B cell (primary cell): Measurements from ENCODE around the gene MYO19. TPM values are rescaled to one million over a fixed set of nuclear protein-coding genes. Genes with fewer than 3 reads are reported as not detected.

Source experiments
- ATAC-seq: fragments of 200-7000 bp; cut with Tn5 transposase; one replicate; pipeline ENCODE4 v1.10.0; 2021; ENCODE audit warnings: low read depth, mild to moderate bottlenecking, moderate number of reproducible peaks, moderate library complexity
- CTCF ChIA-PET: fragments of 350-600 bp; sonication (Branson Sonifier 250); formaldehyde crosslinking; loops from one replicate; lab custom pipeline; 2021; ENCODE audit warnings: antibody characterized with exemption, inconsistent platforms; lab: Charles Lee
- POLR2A ChIA-PET: fragments of 350-600 bp; sonication (Branson Sonifier 250); formaldehyde crosslinking; loops from one replicate; lab custom pipeline; 2021; ENCODE audit warnings: antibody characterized with exemption; lab: Charles Lee
- DNase-seq: peaks from one replicate; pipeline ENCODE4 v3.0.0; 2013
- H2AFZ ChIP-seq: 2 replicates; pipeline ENCODE4 v1.6.1; 2012; ENCODE audit warnings: mild to moderate bottlenecking, low read depth, low read length; ENCODE audit not compliant: insufficient read depth, poor library complexity, severe bottlenecking
- H3K27ac ChIP-seq, 2 donors: 1 replicate in 1 of 2; 2 replicates in 1 of 2; pipeline ENCODE4 v1.5.1; 2012 to 2013; ENCODE audit warnings: low read length in 2 of 2, mild to moderate bottlenecking in 2 of 2, moderate library complexity in 1 of 2
- H3K27me3 ChIP-seq, 4 experiments: fragments of 200-600 bp in 1 of 4; sonication (generic) in 1 of 4; replicated peaks in 1 of 4; 1 replicate in 2 of 4; 2 replicates in 2 of 4; pipeline versions ENCODE4 v1.6.1 to v1.7.0; 2013 to 2016; ENCODE audit warnings: low read length in 3 of 4, mild to moderate bottlenecking in 2 of 4, mixed read lengths in 1 of 4, moderate library complexity in 1 of 4; ENCODE audit not compliant: insufficient read depth in 4 of 4, control insufficient read depth in 3 of 4; ENCODE audit errors: control extremely low read depth in 1 of 4
- H3K36me3 ChIP-seq, 2 experiments: replicated peaks in 1 of 2; 1 replicate in 1 of 2; 2 replicates in 1 of 2; pipeline versions ENCODE4 v1.6.1 to v1.7.1; 2013; ENCODE audit warnings: low read length in 1 of 2; ENCODE audit not compliant: insufficient read depth in 2 of 2, control insufficient read depth in 1 of 2; ENCODE audit errors: control extremely low read depth in 1 of 2, extremely low read depth in 1 of 2
- H3K4me1 ChIP-seq, 2 donors: fragments of 200-600 bp in 1 of 2; sonication (generic) in 1 of 2; 1 replicate in 1 of 2; 2 replicates in 1 of 2; pipeline versions ENCODE4 v1.5.1 to v1.6.1; 2013 to 2017; ENCODE audit warnings: low read length in 2 of 2; ENCODE audit not compliant: control insufficient read depth in 2 of 2, insufficient read depth in 2 of 2
- H3K4me2 ChIP-seq: replicated peaks from 2 replicates; pipeline ENCODE3; 2012; ENCODE audit warnings: mild to moderate bottlenecking, low read depth, low read length; ENCODE audit not compliant: poor library complexity, severe bottlenecking
- H3K4me3 ChIP-seq, 5 experiments: fragments of 200-600 bp in 1 of 5; sonication (generic) in 1 of 5; 1 replicate in 3 of 5; 2 replicates in 2 of 5; pipeline versions ENCODE4 v1.5.1 to v1.7.0; 2011 to 2016; ENCODE audit warnings: low read length in 4 of 5, mild to moderate bottlenecking in 4 of 5, low read depth in 2 of 5, control low read depth in 1 of 5, moderate library complexity in 1 of 5; ENCODE audit not compliant: insufficient read depth in 1 of 5; ENCODE audit errors: control extremely low read depth in 1 of 5, extremely low read depth in 1 of 5
- H3K79me2 ChIP-seq: fragments of 200-600 bp; sonication (generic); one replicate; pipeline ENCODE4 v1.6.0; 2016; ENCODE audit warnings: low read length; ENCODE audit not compliant: control insufficient read depth, insufficient read depth
- H3K9ac ChIP-seq: fragments of 200-600 bp; sonication (generic); 2 replicates; pipeline ENCODE4 v1.6.1; 2017; ENCODE audit warnings: mild to moderate bottlenecking, low read length, moderate library complexity
- H3K9me3 ChIP-seq, 3 donors: one replicate each; pipeline versions ENCODE4 v1.6.1 to v1.7.1; 2013; ENCODE audit warnings: low read length in 2 of 3; ENCODE audit not compliant: control insufficient read depth in 2 of 3, insufficient read depth in 1 of 3; ENCODE audit errors: control extremely low read depth in 1 of 3
- H4K20me1 ChIP-seq: 2 replicates; pipeline ENCODE4 v1.6.0; 2012; ENCODE audit warnings: mild to moderate bottlenecking, low read length; ENCODE audit not compliant: insufficient read depth, control insufficient read depth, poor library complexity, severe bottlenecking
- H3K27ac Mint-ChIP-seq: one replicate; pipeline ENCODE4 v1.8.0; 2021; ENCODE audit warnings: mixed read lengths
- H3K27me3 Mint-ChIP-seq: one replicate; pipeline ENCODE4 v1.8.0; 2021; ENCODE audit warnings: mixed read lengths
- H3K4me1 Mint-ChIP-seq: one replicate; pipeline ENCODE4 v1.8.0; 2021; ENCODE audit warnings: mixed read lengths
- H3K4me3 Mint-ChIP-seq: one replicate; pipeline ENCODE4 v1.8.0; 2021; ENCODE audit warnings: mixed read lengths
- H3K9me3 Mint-ChIP-seq: one replicate; pipeline ENCODE4 v1.8.0; 2022; ENCODE audit warnings: mixed read lengths; ENCODE audit not compliant: insufficient read depth
- EZH2 ChIP-seq: IDR thresholded peaks from 2 replicates; pipeline ENCODE4 v1.6.1; 2012; ENCODE audit warnings: borderline replicate concordance, low read depth, mild to moderate bottlenecking, moderate library complexity, low read length; ENCODE audit not compliant: insufficient read depth, poor library complexity, severe bottlenecking
- WGBS: methylation state at CpG from one replicate; pipeline ENCODE4 v1.1.5; 2013; ENCODE audit warnings: missing lambda C conversion rate; ENCODE audit not compliant: insufficient coverage; 5-methylcytosine and 5-hydroxymethylcytosine counted together
- intact Hi-C: fragments of 100-400 bp; cut with micrococcal nuclease; formaldehyde crosslinking; loops from one replicate; pipeline ENCODE4 v1.10.0; 2022
- polyA plus RNA-seq: library from polyadenylated mRNA; depleted of rRNA; stranded (reverse); fragments of >200 nt; gene quantifications from 2 replicates; pipeline ENCODE4 v1.2.3, GENCODE V29; 2012
- total RNA-seq, 2 donors: library from RNA; stranded (reverse); fragments of 120-200 nt in 1 of 2; gene quantifications; 1 replicate in 1 of 2; 2 replicates in 1 of 2; pipeline versions ENCODE4 v1.2.3 to v1.2.4, GENCODE V29; 2013 to 2022
- TF ChIP-seq, protein P1 (sequence below): fragments of 200-600 bp; IDR thresholded peaks from one replicate; pipeline ENCODE4 v1.8.0; 2022; ENCODE audit warnings: antibody characterized with exemption, mild to moderate bottlenecking

The MYO19 gene
- total and polyA plus RNA-seq, 2 donors (not counting 1 experiment from before 2014, with no cell fraction given) = 65.7 to 88.7 TPM

DNA sequence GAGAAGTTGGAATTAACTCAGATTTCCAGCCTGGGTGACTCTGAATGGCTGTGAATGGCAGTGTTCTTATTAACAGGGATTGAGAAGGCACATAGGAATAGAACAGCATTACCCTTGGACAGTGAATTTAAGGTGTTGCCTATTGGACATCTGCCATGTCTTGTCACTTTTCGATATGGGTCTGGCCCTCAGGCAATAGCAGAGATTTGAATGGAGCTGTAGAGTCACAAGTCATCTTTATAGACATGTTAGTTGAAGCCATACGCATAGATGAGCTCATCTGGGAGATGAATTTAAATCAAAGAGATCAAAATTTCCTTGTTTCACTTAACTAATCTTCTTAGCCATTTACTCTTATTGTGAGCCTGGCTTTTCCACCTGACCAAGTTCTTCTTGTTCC lies 42.1 kb upstream of the MYO19 start:
- H3K4me3 Mint-ChIP-seq = no peak overlapping the region
- no peak for DNase-seq
- Histone ChIP-seq H2AFZ (no peak overlapping the region), H3K9ac (no peak overlapping the region), H3K4me3 (no peak overlapping the region), H3K9me3 (no peaks in the 10 kb centered on the region), H4K20me1 (peaks cover 50% of the 10 kb centered on the region), H3K79me2 (peaks cover 47% of the 10 kb centered on the region), H3K4me1 (no peaks in the 10 kb centered on the region), H3K36me3 (peaks cover 2 to 66% of the 10 kb centered on the region in 2 experiments), H3K27ac (no peak overlapping the region), H3K4me2 (no peak overlapping the region), H3K27me3 (no peaks in the 10 kb centered on the region)
- H3K4me1 Mint-ChIP-seq = no peaks in the 10 kb centered on the region
- ChIA-PET CTCF (no interaction called here), POLR2A (no interaction called here)
- H3K9me3 Mint-ChIP-seq = no peaks in the 10 kb centered on the region
- H3K27me3 Mint-ChIP-seq = no peaks in the 10 kb centered on the region
- intact Hi-C loops = no loop called here
- no peak for TF ChIP-seq EZH2
- TF ChIP-seq, protein P1, sequence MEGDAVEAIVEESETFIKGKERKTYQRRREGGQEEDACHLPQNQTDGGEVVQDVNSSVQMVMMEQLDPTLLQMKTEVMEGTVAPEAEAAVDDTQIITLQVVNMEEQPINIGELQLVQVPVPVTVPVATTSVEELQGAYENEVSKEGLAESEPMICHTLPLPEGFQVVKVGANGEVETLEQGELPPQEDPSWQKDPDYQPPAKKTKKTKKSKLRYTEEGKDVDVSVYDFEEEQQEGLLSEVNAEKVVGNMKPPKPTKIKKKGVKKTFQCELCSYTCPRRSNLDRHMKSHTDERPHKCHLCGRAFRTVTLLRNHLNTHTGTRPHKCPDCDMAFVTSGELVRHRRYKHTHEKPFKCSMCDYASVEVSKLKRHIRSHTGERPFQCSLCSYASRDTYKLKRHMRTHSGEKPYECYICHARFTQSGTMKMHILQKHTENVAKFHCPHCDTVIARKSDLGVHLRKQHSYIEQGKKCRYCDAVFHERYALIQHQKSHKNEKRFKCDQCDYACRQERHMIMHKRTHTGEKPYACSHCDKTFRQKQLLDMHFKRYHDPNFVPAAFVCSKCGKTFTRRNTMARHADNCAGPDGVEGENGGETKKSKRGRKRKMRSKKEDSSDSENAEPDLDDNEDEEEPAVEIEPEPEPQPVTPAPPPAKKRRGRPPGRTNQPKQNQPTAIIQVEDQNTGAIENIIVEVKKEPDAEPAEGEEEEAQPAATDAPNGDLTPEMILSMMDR = no peak
- no peak for ATAC-seq
- WGBS = 100% methylated on average over 1 of the region's 2 CpGs
- no peak overlapping the region for H3K27ac Mint-ChIP-seq

DNA sequence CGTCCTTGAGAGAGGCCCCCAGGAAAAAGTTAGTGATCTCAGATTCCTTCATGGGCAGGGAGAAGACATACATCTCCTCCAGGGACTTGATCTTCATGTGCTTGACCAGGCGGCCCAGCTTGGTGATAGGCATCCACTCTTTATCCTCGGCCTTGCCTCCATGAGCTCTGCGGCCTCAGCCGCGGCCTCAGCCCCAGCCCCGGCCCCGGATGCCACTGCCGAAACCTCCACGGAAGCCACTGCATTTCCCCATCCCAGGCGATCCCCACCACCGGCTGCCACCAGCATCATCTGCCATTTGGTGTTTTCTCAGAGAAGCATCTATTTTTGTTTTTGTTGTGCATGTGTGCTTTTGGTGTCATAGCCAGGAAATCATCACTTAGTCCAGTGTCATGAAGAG lies 40.4 kb upstream of the MYO19 start:
- no peak for DNase-seq
- intact Hi-C loops = no loop called here
- Mint-ChIP-seq H3K4me3 (no peak overlapping the region), H3K27me3 (no peaks in the 10 kb centered on the region), H3K9me3 (no peaks in the 10 kb centered on the region), H3K27ac (no peak overlapping the region), H3K4me1 (no peaks in the 10 kb centered on the region)
- Histone ChIP-seq H3K4me2 (no peak overlapping the region), H3K9ac (no peak overlapping the region), H3K79me2 (peaks cover 61% of the 10 kb centered on the region), H3K4me1 (no peaks in the 10 kb centered on the region), H4K20me1 (peaks cover 65% of the 10 kb centered on the region), H3K9me3 (no peaks in the 10 kb centered on the region), H2AFZ (no peak overlapping the region), H3K4me3 (no peak overlapping the region), H3K27me3 (no peaks in the 10 kb centered on the region), H3K27ac (no peak overlapping the region), H3K36me3 (peaks cover 2 to 59% of the 10 kb centered on the region in 2 experiments)
- ATAC-seq = no peak
- ChIA-PET CTCF (no interaction called here), POLR2A (no interaction called here)
- no peak for TF ChIP-seq EZH2
- TF ChIP-seq, protein P1 = no peak
- 98% methylated on average over 8 of the region's 12 CpGs for WGBS
